Coronary artery (tissue), 2 donors: ENCODE data around the gene LMX1A.

Source experiments
- DNase-seq: peaks from one replicate; pipeline ENCODE4 v3.0.0-alpha.2; 2017; ENCODE audit warnings: low spot score
- H3K27ac ChIP-seq, 2 donors: fragments of 200-600 bp; sonication (generic); one replicate each; pipeline ENCODE4 v1.5.1; 2016 to 2019
- H3K4me3 ChIP-seq: fragments of 200-600 bp; sonication (generic); 2 replicates; pipeline ENCODE4 v1.5.1; 2016; ENCODE audit warnings: mild to moderate bottlenecking, moderate library complexity
- TF ChIP-seq, protein P1 (sequence below): fragments of 200-600 bp; sonication (generic); IDR thresholded peaks from one replicate; pipeline ENCODE4 v1.5.1; 2019; ENCODE audit warnings: antibody characterized with exemption

Gene LMX1A

DNA sequence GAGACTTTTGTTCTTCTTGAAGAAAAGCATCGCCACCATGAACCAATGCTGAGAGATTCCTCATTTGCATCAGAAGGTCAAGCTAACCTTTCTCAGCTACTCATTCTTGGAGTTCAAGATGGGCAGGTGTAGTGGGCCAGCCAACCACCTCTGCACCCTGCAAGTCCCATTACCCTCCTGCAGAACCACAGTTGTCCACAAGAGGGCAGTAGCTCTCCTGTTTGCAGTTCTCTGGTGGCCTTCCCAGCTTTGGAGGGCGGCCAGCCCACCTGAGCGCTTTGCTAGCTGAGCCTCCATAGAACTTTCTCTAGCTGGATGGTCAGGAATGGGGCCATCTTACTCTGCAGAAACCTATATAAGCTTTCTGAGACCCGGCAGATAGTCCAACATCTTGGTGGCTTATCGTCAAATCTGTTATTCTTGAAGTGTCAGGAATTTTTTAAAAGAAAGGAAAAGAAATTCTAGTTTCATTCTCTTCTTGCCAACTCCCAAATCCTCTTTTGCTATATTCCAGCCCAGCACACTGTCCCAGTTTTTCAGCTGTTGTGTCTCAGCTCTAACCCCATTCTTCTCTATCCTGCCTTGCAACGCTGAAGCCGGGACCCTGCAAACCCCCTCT is 11.0 kb upstream of the LMX1A start:
- Histone ChIP-seq H3K4me3 (no peak overlapping the region), H3K27ac (no peak overlapping the region)
- TF ChIP-seq, protein P1, sequence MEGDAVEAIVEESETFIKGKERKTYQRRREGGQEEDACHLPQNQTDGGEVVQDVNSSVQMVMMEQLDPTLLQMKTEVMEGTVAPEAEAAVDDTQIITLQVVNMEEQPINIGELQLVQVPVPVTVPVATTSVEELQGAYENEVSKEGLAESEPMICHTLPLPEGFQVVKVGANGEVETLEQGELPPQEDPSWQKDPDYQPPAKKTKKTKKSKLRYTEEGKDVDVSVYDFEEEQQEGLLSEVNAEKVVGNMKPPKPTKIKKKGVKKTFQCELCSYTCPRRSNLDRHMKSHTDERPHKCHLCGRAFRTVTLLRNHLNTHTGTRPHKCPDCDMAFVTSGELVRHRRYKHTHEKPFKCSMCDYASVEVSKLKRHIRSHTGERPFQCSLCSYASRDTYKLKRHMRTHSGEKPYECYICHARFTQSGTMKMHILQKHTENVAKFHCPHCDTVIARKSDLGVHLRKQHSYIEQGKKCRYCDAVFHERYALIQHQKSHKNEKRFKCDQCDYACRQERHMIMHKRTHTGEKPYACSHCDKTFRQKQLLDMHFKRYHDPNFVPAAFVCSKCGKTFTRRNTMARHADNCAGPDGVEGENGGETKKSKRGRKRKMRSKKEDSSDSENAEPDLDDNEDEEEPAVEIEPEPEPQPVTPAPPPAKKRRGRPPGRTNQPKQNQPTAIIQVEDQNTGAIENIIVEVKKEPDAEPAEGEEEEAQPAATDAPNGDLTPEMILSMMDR, result peak; percentile 92
- no peak for DNase-seq

DNA sequence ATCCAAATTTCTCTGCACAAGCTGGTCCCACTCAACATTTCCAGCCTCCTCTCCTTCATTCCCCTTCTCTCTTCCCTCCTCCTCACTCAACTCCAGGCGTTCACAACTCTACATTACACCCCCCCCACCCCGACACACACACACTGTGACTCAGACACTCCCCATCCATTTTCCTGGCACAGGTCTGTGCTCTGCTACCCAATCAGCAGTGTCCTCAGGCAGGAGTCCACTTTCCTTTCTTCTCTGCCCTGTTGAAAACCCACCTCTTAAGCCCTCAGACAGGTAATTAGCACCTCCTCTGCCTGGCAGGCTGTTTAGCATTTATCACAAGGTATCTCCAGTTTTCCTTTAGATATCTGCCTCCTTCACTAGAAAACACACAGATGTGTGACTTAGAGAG is 8.8 kb upstream of the LMX1A start:
- TF ChIP-seq, protein P1, result no peak
- Histone ChIP-seq H3K4me3 (no peak overlapping the region), H3K27ac (no peak overlapping the region)
- no peak for DNase-seq

DNA sequence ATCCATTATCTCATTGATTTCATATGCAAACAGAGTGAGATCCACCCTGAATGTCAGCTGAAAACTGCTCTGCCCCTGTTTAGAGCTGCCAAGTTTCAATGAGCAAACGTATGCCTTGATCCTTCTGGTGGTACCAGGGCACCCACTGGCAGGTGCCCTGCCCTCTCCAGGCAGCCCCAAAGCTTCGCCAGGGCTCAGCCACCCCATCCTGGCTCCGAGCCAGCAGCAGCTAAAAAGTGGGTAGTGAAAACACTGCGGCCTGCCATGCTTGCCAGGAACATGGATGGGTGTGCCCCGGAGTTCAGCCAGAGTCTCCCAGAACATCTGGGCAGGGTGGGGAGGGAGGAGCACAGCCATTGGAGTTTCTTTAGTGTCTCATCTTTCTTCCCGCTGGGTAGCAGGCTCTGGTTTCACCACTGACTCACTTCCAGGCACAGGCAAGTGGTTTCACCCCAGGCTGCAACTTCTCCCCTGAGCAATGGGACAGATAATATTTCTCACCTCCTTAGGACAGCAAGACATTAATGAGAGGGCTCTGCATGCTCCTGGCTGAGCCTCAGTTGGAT is 8.1 kb upstream of the LMX1A start:
- Histone ChIP-seq H3K27ac (peak overlapping the region in 1 of 2 donors; percentile 24), H3K4me3 (no peak overlapping the region)
- DNase-seq, result no peak
- TF ChIP-seq, protein P1, result no peak

DNA sequence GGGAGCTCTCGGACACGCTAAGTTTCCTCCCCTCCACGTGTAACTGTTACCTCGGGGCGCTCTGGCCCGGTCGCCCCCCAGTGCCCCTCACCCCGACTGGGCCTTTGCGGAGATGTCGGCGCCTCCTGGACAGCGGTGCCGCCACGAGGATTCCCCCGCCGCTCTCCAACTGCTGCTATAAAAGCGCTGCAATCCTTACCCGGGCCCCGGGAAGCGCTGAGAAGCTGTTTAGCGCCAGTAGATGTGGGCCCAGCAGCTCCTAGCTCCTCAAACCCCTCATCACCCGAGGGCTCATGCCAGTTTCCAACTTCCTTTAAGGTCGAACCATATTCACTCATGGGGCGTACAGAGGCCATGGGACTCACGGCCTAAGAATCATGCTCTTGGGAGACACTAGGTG is 361 bp upstream of the LMX1A start:
- H3K27ac ChIP-seq, result no peak overlapping the region
- TF ChIP-seq, protein P1, result no peak
- DNase-seq, result no peak
- peak overlapping the region; percentile 69 for H3K4me3 ChIP-seq

DNA sequence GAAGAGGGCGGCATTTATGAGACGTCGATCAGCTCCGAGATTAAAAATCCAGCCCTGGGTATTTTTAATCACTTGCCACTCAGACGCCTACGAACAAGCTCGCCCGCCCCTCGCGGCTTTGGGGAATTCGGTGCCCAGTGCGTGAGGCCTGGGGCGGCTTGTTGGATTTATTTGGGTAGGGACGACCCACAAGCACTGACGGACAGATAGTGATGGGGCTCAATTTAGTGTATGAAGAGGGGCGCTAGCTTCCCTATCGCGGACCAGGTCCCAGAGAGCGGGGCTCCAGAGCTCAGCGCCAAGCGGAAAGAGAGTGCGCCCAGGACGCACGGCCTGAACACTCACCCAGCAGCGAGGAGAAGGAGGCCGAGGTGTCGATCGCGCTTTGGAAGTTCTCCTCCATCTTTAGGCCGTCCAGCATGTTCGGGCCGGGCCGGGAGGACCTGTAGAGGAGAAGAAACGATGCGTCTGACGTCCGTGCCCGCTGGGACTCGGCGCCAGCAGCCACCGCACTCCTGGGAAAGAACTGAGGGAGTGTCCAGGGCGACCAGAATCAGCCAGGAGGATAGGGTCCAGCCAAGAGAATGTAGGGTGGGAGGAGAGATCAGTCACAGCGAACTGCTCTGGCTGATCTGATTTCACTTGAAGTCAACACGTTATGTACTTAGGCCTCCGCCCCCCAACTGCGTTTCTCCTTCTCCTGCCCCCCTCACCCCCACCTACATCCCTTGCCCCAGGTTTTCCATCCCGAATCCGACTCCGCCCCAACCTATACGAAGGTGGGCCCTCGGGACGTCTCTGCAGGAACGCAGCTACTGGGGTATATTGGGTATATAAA is 1.2 kb downstream of the LMX1A start:
- TF ChIP-seq, protein P1, result no peak
- H3K27ac ChIP-seq, result no peak overlapping the region
- DNase-seq, result no peak
- H3K4me3 ChIP-seq, result peak overlapping the region; percentile 69

DNA sequence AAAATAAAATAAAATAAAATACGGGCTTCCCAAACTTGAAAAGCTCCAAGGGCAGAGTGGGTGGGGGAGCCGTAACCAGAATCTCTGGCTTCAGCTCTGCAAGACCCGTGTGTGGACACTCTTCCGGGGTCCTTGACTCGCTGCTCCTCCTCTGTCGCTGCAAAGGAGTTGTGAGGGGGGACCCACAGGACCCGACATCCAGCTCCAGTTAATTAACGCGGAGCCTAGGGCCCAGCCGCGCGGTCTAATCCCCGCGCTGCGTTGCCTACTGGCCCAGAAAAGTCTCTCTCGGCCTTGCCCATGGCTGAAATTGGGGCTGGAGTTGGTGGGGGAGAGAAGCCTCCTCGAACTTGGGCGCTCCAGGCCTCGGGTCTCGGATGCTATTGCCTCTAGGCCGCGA is 1.8 kb downstream of the LMX1A start:
- no peak for DNase-seq
- TF ChIP-seq, protein P1, result no peak
- Histone ChIP-seq H3K27ac (no peak overlapping the region), H3K4me3 (no peak overlapping the region)
